B cell (primary cell): ENCODE results near the gene HOTAIR. TPM values are rescaled to one million over a fixed set of nuclear protein-coding genes. Genes with fewer than 3 reads are reported as not detected.
A peak's percentile ranks its signal among the peaks of the same experiment; 100 is the strongest.

Experiments
- ATAC-seq: fragments of 200-7000 bp; cut with Tn5 transposase; one replicate; pipeline ENCODE4 v1.10.0; 2021; ENCODE audit warnings: low read depth, mild to moderate bottlenecking, moderate number of reproducible peaks, moderate library complexity
- CTCF ChIA-PET: fragments of 350-600 bp; sonication (Branson Sonifier 250); formaldehyde crosslinking; loops from one replicate; lab custom pipeline; 2021; ENCODE audit warnings: antibody characterized with exemption, inconsistent platforms; lab: Charles Lee
- POLR2A ChIA-PET: fragments of 350-600 bp; sonication (Branson Sonifier 250); formaldehyde crosslinking; loops from one replicate; lab custom pipeline; 2021; ENCODE audit warnings: antibody characterized with exemption; lab: Charles Lee
- DNase-seq: peaks from one replicate; pipeline ENCODE4 v3.0.0; 2013
- H2AFZ ChIP-seq: 2 replicates; pipeline ENCODE4 v1.6.1; 2012; ENCODE audit warnings: mild to moderate bottlenecking, low read depth, low read length; ENCODE audit not compliant: insufficient read depth, poor library complexity, severe bottlenecking
- H3K27ac ChIP-seq, 2 donors: 1 replicate in 1 of 2; 2 replicates in 1 of 2; pipeline ENCODE4 v1.5.1; 2012 to 2013; ENCODE audit warnings: low read length in 2 of 2, mild to moderate bottlenecking in 2 of 2, moderate library complexity in 1 of 2
- H3K27me3 ChIP-seq, 4 experiments: fragments of 200-600 bp in 1 of 4; sonication (generic) in 1 of 4; replicated peaks in 1 of 4; 1 replicate in 2 of 4; 2 replicates in 2 of 4; pipeline versions ENCODE4 v1.6.1 to v1.7.0; 2013 to 2016; ENCODE audit warnings: low read length in 3 of 4, mild to moderate bottlenecking in 2 of 4, mixed read lengths in 1 of 4, moderate library complexity in 1 of 4; ENCODE audit not compliant: insufficient read depth in 4 of 4, control insufficient read depth in 3 of 4; ENCODE audit errors: control extremely low read depth in 1 of 4
- H3K36me3 ChIP-seq, 2 experiments: replicated peaks in 1 of 2; 1 replicate in 1 of 2; 2 replicates in 1 of 2; pipeline versions ENCODE4 v1.6.1 to v1.7.1; 2013; ENCODE audit warnings: low read length in 1 of 2; ENCODE audit not compliant: insufficient read depth in 2 of 2, control insufficient read depth in 1 of 2; ENCODE audit errors: control extremely low read depth in 1 of 2, extremely low read depth in 1 of 2
- H3K4me1 ChIP-seq, 2 donors: fragments of 200-600 bp in 1 of 2; sonication (generic) in 1 of 2; 1 replicate in 1 of 2; 2 replicates in 1 of 2; pipeline versions ENCODE4 v1.5.1 to v1.6.1; 2013 to 2017; ENCODE audit warnings: low read length in 2 of 2; ENCODE audit not compliant: control insufficient read depth in 2 of 2, insufficient read depth in 2 of 2
- H3K4me2 ChIP-seq: replicated peaks from 2 replicates; pipeline ENCODE3; 2012; ENCODE audit warnings: mild to moderate bottlenecking, low read depth, low read length; ENCODE audit not compliant: poor library complexity, severe bottlenecking
- H3K4me3 ChIP-seq, 5 experiments: fragments of 200-600 bp in 1 of 5; sonication (generic) in 1 of 5; 1 replicate in 3 of 5; 2 replicates in 2 of 5; pipeline versions ENCODE4 v1.5.1 to v1.7.0; 2011 to 2016; ENCODE audit warnings: low read length in 4 of 5, mild to moderate bottlenecking in 4 of 5, low read depth in 2 of 5, control low read depth in 1 of 5, moderate library complexity in 1 of 5; ENCODE audit not compliant: insufficient read depth in 1 of 5; ENCODE audit errors: control extremely low read depth in 1 of 5, extremely low read depth in 1 of 5
- H3K79me2 ChIP-seq: fragments of 200-600 bp; sonication (generic); one replicate; pipeline ENCODE4 v1.6.0; 2016; ENCODE audit warnings: low read length; ENCODE audit not compliant: control insufficient read depth, insufficient read depth
- H3K9ac ChIP-seq: fragments of 200-600 bp; sonication (generic); 2 replicates; pipeline ENCODE4 v1.6.1; 2017; ENCODE audit warnings: mild to moderate bottlenecking, low read length, moderate library complexity
- H3K9me3 ChIP-seq, 3 donors: one replicate each; pipeline versions ENCODE4 v1.6.1 to v1.7.1; 2013; ENCODE audit warnings: low read length in 2 of 3; ENCODE audit not compliant: control insufficient read depth in 2 of 3, insufficient read depth in 1 of 3; ENCODE audit errors: control extremely low read depth in 1 of 3
- H4K20me1 ChIP-seq: 2 replicates; pipeline ENCODE4 v1.6.0; 2012; ENCODE audit warnings: mild to moderate bottlenecking, low read length; ENCODE audit not compliant: insufficient read depth, control insufficient read depth, poor library complexity, severe bottlenecking
- H3K27ac Mint-ChIP-seq: one replicate; pipeline ENCODE4 v1.8.0; 2021; ENCODE audit warnings: mixed read lengths
- H3K27me3 Mint-ChIP-seq: one replicate; pipeline ENCODE4 v1.8.0; 2021; ENCODE audit warnings: mixed read lengths
- H3K4me1 Mint-ChIP-seq: one replicate; pipeline ENCODE4 v1.8.0; 2021; ENCODE audit warnings: mixed read lengths
- H3K4me3 Mint-ChIP-seq: one replicate; pipeline ENCODE4 v1.8.0; 2021; ENCODE audit warnings: mixed read lengths
- H3K9me3 Mint-ChIP-seq: one replicate; pipeline ENCODE4 v1.8.0; 2022; ENCODE audit warnings: mixed read lengths; ENCODE audit not compliant: insufficient read depth
- EZH2 ChIP-seq: IDR thresholded peaks from 2 replicates; pipeline ENCODE4 v1.6.1; 2012; ENCODE audit warnings: borderline replicate concordance, low read depth, mild to moderate bottlenecking, moderate library complexity, low read length; ENCODE audit not compliant: insufficient read depth, poor library complexity, severe bottlenecking
- WGBS: methylation state at CpG from one replicate; pipeline ENCODE4 v1.1.5; 2013; ENCODE audit warnings: missing lambda C conversion rate; ENCODE audit not compliant: insufficient coverage; 5-methylcytosine and 5-hydroxymethylcytosine counted together
- intact Hi-C: fragments of 100-400 bp; cut with micrococcal nuclease; formaldehyde crosslinking; loops from one replicate; pipeline ENCODE4 v1.10.0; 2022
- polyA plus RNA-seq: library from polyadenylated mRNA; depleted of rRNA; stranded (reverse); fragments of >200 nt; gene quantifications from 2 replicates; pipeline ENCODE4 v1.2.3, GENCODE V29; 2012
- total RNA-seq, 2 donors: library from RNA; stranded (reverse); fragments of 120-200 nt in 1 of 2; gene quantifications; 1 replicate in 1 of 2; 2 replicates in 1 of 2; pipeline versions ENCODE4 v1.2.3 to v1.2.4, GENCODE V29; 2013 to 2022
- TF ChIP-seq, protein P1 (sequence below): fragments of 200-600 bp; IDR thresholded peaks from one replicate; pipeline ENCODE4 v1.8.0; 2022; ENCODE audit warnings: antibody characterized with exemption, mild to moderate bottlenecking

The HOTAIR gene
- total and polyA plus RNA-seq, 2 donors (not counting 1 experiment from before 2014, with no cell fraction given), result not detected

DNA sequence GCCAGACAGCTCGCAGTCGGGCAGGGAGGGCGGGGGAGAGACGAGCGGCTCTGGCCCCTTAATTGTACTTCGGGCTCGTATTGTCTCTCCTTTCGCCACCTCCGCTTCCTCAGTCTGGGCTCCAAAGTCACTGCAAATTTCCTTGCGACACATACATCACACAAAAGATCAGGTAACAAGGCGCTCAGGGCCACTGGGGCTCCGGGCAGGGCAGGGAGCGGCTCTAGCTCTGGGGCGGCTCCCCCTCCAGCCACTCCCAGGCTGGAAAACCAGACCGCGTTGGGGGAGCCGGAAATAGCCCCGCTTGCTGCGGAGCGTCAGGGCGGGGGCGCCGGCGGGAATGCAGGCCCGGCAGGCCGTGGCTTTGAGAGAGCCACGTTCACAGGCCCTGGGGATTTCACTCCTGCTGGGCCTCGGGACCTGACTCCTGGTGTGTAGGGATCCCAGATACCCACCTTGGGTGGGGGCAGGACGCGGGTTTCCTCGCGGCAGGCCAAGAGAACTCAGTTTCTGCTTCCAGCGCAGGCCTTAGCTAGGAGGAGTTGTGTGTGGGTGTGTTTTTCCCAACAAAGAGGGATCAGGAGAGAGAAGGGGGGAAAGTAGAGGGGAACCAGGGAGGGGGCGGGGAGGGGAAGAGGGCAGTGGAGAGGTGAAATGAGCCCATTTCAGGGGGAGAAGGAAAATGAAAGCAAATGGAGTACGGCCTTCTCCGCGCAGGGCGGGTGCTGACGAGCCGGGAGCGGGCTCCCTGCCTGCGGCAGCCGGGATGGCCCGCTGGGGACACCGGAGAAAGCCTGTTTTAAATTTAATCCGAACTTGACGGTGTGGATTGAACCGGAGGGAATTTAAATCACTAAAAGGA is 20.9 kb upstream of the HOTAIR start:
- Mint-ChIP-seq H3K4me1 (peaks cover 35% of the 10 kb centered on the region), H3K27ac (peak overlapping the region; percentile 47), H3K4me3 (peak overlapping the region; percentile 89), H3K9me3 (no peaks in the 10 kb centered on the region), H3K27me3 (peaks cover 87% of the 10 kb centered on the region)
- no peaks in the 10 kb centered on the region for H4K20me1 ChIP-seq
- peak; percentile 43 for ATAC-seq
- H3K9me3 ChIP-seq, result peaks cover 0 to 75% (median 0%) of the 10 kb centered on the region in 3 donors
- peak overlapping the region; percentile 70 for H2AFZ ChIP-seq
- peaks cover 0 to 98% (median 84%) of the 10 kb centered on the region in 4 experiments for H3K27me3 ChIP-seq
- ChIA-PET CTCF (interaction anchor here (1.1 to 1.6 kb wide), 2 partner anchors 10 to 195 kb away, joined by 3 to 7 read pairs; no protein-coding TSS in a partner anchor), POLR2A (interaction anchor here (0.6 to 0.7 kb wide), 2 partner anchors 20 to 220 kb away, joined by 3 to 10 read pairs; no protein-coding TSS in a partner anchor)
- H3K79me2 ChIP-seq, result no peaks in the 10 kb centered on the region
- peak; percentile 95 for TF ChIP-seq EZH2
- TF ChIP-seq, protein P1, sequence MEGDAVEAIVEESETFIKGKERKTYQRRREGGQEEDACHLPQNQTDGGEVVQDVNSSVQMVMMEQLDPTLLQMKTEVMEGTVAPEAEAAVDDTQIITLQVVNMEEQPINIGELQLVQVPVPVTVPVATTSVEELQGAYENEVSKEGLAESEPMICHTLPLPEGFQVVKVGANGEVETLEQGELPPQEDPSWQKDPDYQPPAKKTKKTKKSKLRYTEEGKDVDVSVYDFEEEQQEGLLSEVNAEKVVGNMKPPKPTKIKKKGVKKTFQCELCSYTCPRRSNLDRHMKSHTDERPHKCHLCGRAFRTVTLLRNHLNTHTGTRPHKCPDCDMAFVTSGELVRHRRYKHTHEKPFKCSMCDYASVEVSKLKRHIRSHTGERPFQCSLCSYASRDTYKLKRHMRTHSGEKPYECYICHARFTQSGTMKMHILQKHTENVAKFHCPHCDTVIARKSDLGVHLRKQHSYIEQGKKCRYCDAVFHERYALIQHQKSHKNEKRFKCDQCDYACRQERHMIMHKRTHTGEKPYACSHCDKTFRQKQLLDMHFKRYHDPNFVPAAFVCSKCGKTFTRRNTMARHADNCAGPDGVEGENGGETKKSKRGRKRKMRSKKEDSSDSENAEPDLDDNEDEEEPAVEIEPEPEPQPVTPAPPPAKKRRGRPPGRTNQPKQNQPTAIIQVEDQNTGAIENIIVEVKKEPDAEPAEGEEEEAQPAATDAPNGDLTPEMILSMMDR, result no peak
- WGBS, result 2% methylated on average over 47 of the region's 48 CpGs
- H3K4me3 ChIP-seq, result peak overlapping the region in 4 of 5 experiments; percentile 44 to 60 (median 58)
- intact Hi-C loops, result loop anchor here (5.0 kb wide), 2 partner anchors 37 to 43 kb away; partner anchors contain the start of genes HOXC12 and HOXC5
- no peak overlapping the region for H3K27ac ChIP-seq
- no peaks in the 10 kb centered on the region for H3K36me3 ChIP-seq
- DNase-seq, result peak; percentile 62
- H3K4me2 ChIP-seq, result peak overlapping the region; percentile 96
- H3K9ac ChIP-seq, result peak overlapping the region; percentile 58
- peaks cover 37 to 70% of the 10 kb centered on the region in 2 donors for H3K4me1 ChIP-seq
